ENCODE data around the gene PRICKLE1.
A peak's percentile ranks its signal among the peaks of the same experiment; 100 is the strongest.

PRICKLE1 gene

GRCh38 chr12:42445891-42446290, 143.7 kb downstream of the PRICKLE1 start:
- H3K4me1 Mint-ChIP-seq: peaks cover 9% of the 10 kb centered on the region
- peaks cover 93% of the 10 kb centered on the region for H3K36me3 Mint-ChIP-seq (ENCODE audit: low read depth)
- peak overlapping the region in 2 of 3 experiments; percentile 31 to 39 for H3K27ac Mint-ChIP-seq
- TF ChIP-seq CTCF (IDR thresholded peaks at IDR 0.05; ENCODE audit: unreplicated experiment in 3 of 3): no peak
- H3K27me3 Mint-ChIP-seq (ENCODE audit: low read depth): no peaks in the 10 kb centered on the region
- H3K9me3 Mint-ChIP-seq: peaks cover 13% of the 10 kb centered on the region
- H3K4me3 Mint-ChIP-seq: no peak overlapping the region

DNA sequence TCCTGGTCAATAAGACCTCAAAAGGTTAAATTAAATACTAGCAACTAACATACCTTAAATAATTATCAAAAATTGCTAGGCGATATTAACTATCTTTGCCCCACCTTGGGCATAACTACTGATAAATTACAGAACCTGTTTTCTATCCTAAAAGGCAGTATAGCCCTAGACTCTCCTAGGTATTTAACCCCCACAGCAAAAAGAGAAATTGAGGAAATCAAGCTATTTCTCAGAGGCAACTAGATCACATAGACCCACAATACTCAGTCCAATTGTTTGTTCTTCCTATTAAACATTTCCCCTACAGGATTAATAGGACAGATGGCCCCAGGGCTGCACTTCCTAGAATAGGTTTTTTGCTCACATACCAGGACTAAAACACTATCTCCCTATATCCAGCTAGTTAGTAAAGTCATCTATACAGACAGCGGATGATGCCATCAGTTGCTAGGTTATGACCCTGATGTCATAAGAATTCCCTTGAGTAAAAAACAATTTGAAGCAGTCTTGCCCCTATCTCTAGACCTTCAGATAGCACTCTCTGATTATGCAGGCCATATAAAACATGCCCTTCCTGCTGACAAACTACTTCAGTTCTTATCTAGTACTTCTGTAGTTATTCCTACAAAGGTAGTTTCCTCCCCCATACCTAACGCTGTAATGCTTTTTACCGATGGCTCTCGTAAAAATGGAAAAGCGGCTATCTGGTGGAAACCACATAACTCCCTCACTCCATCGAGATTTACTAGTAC, 145.2 kb downstream of the PRICKLE1 start:
- peaks cover 86% of the 10 kb centered on the region for H3K36me3 Mint-ChIP-seq (ENCODE audit: low read depth)
- TF ChIP-seq CTCF (IDR thresholded peaks at IDR 0.05; ENCODE audit: unreplicated experiment in 3 of 3): no peak
- peaks cover 5% of the 10 kb centered on the region for H3K4me1 Mint-ChIP-seq
- peaks cover 13% of the 10 kb centered on the region for H3K9me3 Mint-ChIP-seq
- no peaks in the 10 kb centered on the region for H3K27me3 Mint-ChIP-seq (ENCODE audit: low read depth)
- H3K27ac Mint-ChIP-seq: no peak overlapping the region
- no peak overlapping the region for H3K4me3 Mint-ChIP-seq

GRCh38 chr12:42442888-42443287, 146.7 kb downstream of the PRICKLE1 start:
- Mint-ChIP-seq H3K9me3 (peaks cover 13% of the 10 kb centered on the region), H3K4me1 (peaks cover 2% of the 10 kb centered on the region), H3K36me3 (ENCODE audit: low read depth) (peaks cover 71% of the 10 kb centered on the region), H3K27ac (no peak overlapping the region), H3K4me3 (no peak overlapping the region), H3K27me3 (ENCODE audit: low read depth) (no peaks in the 10 kb centered on the region)
- TF ChIP-seq CTCF (IDR thresholded peaks at IDR 0.05; ENCODE audit: unreplicated experiment in 3 of 3): no peak

DNA sequence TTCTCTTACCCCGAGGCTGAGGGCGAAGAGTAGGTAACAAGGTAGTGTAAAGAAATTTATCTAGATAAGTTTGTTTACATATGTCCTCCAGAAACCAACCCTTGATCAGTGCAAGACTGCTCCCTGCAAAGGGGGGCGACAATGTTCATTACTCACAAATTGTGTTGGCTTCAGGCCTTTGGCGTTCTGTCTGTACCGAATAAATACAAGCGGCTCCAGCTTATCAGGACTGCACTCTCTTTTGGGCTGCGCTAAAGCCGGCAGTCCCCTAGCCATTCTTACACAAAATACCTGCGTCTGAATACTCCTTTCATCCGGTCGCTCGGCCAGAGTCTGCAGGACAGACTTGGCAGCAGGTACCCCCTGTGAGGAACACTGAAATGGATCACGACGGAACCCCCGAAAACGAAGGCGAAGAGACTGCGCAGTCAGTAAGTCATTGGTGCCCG, 147.2 kb downstream of the PRICKLE1 start:
- Mint-ChIP-seq H3K36me3 (ENCODE audit: low read depth) (peaks cover 66% of the 10 kb centered on the region), H3K27me3 (ENCODE audit: low read depth) (no peaks in the 10 kb centered on the region), H3K4me1 (no peaks in the 10 kb centered on the region), H3K4me3 (no peak overlapping the region), H3K27ac (no peak overlapping the region), H3K9me3 (peaks cover 13% of the 10 kb centered on the region)
- no peak for TF ChIP-seq CTCF (IDR thresholded peaks at IDR 0.05; ENCODE audit: unreplicated experiment in 3 of 3)

GRCh38 chr12:42440608-42441007, 148.9 kb downstream of the PRICKLE1 start:
- Mint-ChIP-seq H3K36me3 (ENCODE audit: low read depth) (peaks cover 48% of the 10 kb centered on the region), H3K4me1 (no peaks in the 10 kb centered on the region), H3K9me3 (peaks cover 12% of the 10 kb centered on the region), H3K27me3 (ENCODE audit: low read depth) (no peaks in the 10 kb centered on the region), H3K4me3 (no peak overlapping the region), H3K27ac (no peak overlapping the region)
- TF ChIP-seq CTCF (IDR thresholded peaks at IDR 0.05; ENCODE audit: unreplicated experiment in 3 of 3): no peak

Data from nephron (organoid).